Activated effector memory CD4-positive, alpha-beta T cell treated with anti-CD3 and anti-CD28 coated beads, Interleukin-2, amount 50 U/mL, for 16 hours (primary cell): ENCODE data around the gene C4BPA.

Experiments
- DNase-seq: peaks from one replicate; pipeline ENCODE4 v3.0.0-alpha.2; 2020

Gene C4BPA

DNA sequence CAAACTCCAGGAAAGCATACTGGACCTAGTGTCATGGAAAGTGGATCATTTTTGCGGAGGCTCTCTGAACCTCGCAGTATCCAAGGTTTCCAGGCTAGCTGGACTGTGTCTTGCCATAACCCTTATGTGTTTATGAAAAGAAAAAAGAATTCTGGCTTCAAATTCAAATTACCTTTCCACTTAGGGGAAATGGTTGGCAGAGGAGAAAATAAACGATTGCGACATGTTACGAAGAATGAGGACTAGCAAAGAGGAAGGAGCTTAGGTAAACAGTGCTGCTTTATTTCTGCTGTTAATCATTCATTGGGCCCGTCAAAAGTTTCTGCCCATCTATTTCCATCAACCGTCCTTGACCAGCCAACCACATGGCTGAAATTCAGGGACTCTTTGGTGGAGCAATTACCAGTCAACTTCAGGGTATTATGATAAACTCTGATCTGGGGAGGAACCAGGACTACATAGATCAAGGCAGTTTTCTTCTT is at the start of gene C4BPA:
TSS of gene C4BPA (plus strand) at position 342 of the 482 bp plus-strand sequence. CDS start 8,793 bp downstream, outside the sequence.
- no peak for DNase-seq

- no peak for DNase-seq
Measured at GRCh38 chr1:207054491-207054890, 49.5 kb upstream of the C4BPA start.

- DNase-seq, result no peak
Measured at GRCh38 chr1:207055386-207056001, 48.5 kb upstream of the C4BPA start.

- no peak for DNase-seq
Measured at GRCh38 chr1:207056673-207057072, 47.4 kb upstream of the C4BPA start.

- no peak for DNase-seq
Measured at GRCh38 chr1:207058252-207058651, 45.8 kb upstream of the C4BPA start.

GRCh38 chr1:207058878-207059867 is 44.9 kb upstream of the C4BPA start:
- DNase-seq, result no peak

- DNase-seq, result no peak
Measured at GRCh38 chr1:207059881-207060280, 44.2 kb upstream of the C4BPA start.

DNA sequence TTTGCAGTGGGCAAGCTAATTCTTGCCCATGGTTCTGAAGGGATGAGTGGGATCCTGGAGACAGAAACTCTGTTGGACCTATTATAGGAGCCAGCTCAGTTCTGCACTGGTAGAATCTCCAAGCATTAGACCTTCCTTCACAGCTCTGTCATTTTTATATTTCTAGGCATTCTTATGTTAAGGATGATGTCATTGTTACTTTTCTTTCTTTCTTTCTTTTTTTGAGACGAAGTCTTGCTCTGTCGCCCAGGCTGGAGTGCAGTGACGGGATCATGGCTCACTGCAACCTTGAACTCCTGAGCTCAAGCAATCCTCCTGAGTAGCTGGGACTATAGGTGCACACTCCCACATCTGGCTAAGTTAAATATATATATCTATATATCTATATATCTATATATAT is 43.4 kb upstream of the C4BPA start:
- no peak for DNase-seq

DNA sequence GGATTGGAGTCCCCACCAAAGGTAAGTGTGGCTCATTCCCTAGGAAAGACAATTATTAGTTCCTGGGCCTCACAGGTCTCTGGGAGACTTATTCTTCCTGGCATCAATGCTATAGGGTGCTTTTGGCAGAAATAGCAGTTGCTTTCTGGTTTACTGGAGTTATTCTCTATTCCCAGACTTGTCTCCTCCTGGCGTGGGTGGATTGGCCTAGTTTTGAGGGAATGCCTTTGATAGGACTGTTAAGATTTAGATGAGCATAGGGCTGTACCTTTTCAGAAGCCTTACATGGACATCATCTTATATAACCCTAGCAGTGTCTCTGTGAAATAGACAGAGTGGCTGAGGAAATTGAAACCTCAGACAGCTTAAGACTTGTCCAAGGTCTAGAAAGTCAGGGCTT is 42.0 kb upstream of the C4BPA start:
- DNase-seq, result no peak

GRCh38 chr1:207063014-207063413 is 41.0 kb upstream of the C4BPA start:
- DNase-seq, result no peak

- no peak for DNase-seq
Measured at GRCh38 chr1:207064561-207064960, 39.5 kb upstream of the C4BPA start.

DNA sequence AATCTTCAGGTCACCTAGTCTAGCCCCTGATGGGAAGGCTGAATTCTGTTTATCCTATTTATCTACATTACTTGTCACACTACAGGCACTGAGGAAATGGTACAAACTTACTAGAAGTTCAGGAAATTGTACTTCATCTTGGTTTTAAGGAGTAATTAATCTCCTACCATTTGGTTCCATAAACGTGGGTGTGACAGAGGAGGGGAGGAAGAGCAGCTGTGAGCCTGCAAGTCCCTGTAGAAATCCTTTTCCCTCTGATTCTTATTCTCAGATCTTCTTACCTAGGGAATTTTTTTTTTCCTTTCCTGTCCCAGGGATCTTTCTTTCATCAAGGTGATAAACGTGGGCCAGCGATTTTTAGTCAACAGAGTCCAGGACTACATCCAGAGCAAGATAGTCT is 36.8 kb upstream of the C4BPA start:
- DNase-seq, result no peak

DNA sequence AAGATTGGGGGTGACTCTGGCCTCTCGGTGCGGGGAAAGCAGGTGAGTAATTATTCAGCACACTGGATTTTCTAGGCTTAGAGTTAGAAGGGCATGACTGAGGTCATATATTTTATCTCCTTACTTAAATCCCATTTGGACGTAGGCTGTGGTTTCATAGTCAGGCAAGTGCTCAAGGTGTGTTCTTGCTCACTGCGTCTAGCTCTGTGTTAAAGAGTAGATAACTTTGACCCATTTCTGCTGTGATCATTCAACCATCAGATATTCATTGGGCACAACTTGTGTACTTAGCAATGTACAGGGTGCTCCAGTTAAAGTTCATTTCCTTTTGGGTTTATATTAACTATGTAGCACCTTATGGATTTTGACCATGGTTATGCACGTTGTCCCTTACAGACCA is 36.4 kb upstream of the C4BPA start:
- DNase-seq, result no peak

- DNase-seq, result no peak
Measured at GRCh38 chr1:207069061-207069460, 35.0 kb upstream of the C4BPA start.

DNA sequence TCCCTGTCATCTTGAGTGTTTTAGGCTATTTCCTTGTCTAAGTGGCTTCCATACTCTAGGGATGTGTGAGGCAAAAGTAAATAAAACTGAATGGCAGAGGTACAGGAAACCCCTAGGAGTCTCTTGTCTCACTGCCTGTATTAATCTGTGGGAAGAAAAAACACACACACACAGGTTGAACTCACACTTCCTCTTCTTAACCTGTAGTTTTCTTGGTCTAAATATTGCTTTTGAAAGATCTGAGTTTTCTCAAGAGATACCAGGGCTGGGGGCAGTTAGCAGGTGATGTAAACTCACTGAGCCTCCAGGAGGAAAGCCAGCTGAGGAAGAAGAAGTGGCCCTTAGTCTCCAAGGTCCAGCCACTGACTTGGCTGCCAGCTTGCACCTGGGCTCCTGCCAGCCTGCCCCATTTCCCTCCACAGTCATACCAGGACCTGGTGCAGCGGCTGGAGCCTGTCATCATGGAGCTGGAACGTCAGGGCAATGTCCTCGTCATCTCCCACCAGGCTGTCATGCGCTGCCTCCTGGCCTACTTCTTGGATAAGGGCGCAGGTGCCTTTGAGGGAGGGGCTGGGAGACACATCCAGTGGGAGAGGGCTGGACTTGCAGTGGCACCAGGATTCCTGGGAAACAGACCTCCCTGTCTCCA is 34.1 kb upstream of the C4BPA start:
- DNase-seq, result no peak

GRCh38 chr1:207070811-207071210 is 33.2 kb upstream of the C4BPA start:
- no peak for DNase-seq

DNA sequence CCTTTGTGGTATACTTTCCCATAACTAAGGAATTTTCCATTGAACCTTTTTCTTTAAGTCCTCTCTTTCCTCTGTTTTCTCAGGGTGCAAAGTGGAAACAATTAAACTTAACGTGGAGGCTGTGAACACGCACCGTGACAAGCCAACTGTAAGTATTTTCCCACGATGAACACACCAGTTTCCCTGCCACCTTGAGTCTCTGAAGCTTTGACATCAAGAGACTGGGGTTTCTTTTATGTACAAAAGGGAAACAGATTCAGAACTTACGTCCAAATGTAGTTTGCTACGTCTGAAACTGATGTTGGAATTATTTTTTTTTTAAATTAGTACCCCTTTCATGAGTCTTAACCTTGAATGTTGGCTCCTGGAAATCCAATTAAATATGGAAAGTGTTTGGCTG is 32.6 kb upstream of the C4BPA start:
- no peak for DNase-seq

DNA sequence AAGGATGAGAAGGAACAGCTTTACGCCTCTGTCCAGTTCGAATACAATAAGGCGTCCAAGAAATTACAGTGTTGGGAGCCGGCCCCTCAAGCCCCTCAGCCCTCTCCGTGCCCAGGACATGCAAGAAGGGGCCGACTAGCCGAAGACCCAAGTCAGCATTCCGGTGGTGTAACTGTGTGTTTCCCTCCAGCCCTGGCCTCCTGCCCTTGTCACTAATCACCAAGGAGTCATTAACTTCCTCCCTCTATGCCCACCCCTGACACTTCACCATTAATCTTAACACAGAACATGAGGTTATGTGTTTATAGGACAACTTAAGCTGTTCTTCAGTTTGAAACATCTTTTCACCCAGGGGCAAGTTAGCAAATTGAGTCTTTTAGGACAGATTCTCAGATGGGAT is 31.8 kb upstream of the C4BPA start:
- no peak for DNase-seq

- DNase-seq, result no peak
Measured at GRCh38 chr1:207073906-207074820, 29.9 kb upstream of the C4BPA start.

- DNase-seq, result no peak
Measured at GRCh38 chr1:207076181-207076955, 27.7 kb upstream of the C4BPA start.

DNA sequence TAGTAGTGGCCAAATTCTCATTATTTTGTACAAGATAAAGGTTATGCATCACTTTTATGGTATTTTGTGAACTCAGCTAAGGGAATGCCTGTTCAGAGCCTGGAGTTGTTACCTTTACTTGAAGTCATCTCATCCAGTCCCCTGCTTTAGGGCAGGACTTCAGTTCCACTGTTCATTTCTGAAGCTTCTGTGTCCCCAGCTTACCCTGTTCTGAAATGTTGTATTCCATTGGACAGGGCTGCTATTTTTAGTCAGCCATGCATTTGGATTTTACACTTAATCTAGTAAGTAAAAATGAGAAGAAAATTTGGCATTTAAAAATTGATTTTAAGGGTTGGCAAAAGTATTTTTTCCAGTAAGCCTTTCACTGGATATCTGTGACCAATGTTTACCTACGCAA is 27.0 kb upstream of the C4BPA start:
- DNase-seq, result no peak
